NCI-H69 (cell line): ENCODE results near the gene MYO1A.
"Not testable (repeated sequence)": the region's sequence is repeated elsewhere in the genome, so short reads cannot be mapped to it uniquely, and the experiment has no call there.

Experiments
- DNase-seq: peaks from one replicate; lab custom pipeline; 2025; lab: John Stamatoyannopoulos, UW

The MYO1A gene

DNA sequence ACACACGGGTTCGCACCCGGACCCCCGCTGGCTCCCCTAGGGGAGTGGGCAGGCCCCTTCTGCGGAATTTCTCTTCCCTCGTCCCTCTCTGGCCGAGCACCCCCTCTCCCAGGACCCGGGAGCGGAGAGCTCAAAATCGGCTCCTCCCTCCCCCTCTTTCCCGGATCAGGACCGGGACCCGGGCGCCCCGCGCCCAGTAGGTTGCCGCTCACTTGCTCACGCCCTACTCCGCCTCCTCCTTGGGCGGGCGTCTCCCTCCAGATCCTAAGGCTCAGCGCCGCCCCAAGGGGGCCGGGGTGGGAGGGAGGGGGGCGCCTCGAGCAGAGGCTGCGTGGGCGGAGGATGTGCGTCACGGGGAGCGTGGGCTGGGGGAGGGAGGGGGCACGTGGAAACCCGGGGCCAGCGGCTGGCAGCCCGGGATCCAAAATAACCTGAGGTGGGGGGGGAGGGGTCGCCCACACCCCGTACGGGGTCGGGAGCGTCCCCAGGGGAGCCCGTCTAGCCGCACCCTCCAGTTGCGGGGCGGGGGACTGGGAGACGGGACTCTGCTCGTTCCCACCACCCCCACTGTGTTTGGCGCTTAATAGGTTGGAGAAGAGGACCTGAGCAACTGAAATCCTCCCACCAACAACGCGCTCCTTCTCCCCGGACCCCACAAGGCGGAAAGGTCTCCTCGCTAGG, 37.2 kb upstream of the MYO1A start:
- peak; percentile 77 for DNase-seq

DNA sequence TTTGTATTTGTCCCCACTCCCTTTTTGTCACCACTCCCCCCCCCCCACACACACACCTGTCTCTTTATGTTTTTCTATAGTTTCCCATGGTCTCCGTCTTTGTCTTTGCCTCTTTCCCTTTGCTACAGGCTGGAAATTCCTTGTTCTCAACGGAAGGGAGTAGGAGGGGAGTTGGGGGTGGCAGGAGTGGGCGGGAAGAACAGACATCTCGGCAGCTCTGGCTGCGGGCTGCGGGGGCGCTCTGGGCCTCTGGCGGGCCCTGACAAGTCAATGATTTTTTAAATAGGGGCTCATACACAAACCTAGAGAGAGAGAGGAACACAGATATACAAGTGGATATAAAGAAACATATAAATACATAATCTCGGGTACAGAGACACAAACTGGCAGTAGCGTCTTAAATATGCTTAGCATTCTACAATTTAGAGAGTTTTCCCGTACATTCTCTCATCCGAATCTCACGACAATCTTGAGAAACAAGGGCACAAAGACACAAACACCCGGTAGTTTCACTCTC, 36.6 kb upstream of the MYO1A start:
- peak; percentile 69 for DNase-seq

DNA sequence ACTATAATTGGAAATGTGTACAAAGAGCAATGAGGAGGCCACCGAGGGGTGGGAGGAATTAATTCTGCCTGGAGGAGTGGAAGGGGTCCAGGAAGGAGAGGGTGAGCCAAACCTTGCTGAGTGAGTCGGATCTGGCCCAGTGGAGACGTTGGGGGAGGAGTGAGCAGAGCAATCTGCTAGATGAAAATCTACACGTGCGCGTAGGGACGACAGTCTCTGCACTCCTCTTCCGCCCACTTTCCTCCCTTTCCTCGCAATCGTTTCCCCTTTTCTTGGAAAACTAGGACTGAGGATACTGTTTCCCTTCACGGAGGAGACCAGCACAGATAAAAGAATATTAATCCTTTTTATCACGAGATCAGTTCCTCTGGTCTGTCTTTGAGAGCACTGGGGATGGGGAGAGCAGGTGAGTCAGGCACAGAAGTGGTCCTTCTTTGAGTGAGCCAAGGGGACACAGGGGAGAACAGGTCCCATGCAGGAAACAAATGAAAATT, 36.1 kb upstream of the MYO1A start:
- DNase-seq, result no peak

DNA sequence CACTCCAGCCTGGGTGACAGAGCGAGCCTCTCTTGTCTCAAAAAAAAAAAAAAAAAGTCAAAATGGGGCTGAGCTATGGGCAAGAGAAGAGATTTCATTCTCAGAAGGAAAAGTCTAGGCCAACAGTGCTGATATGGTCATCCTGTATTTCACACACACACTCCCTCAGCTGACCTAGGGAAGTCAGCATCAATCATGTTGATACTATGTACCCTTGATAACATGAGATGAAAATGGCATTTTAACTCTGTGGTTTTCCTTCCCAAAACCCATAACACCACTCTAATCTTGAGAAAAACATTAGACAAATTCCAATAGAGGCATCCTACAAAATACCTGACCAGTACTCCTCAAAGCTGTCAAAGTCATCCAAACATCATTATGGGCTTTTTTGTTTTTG, 30.9 kb upstream of the MYO1A start:
- DNase-seq, result no peak

DNA sequence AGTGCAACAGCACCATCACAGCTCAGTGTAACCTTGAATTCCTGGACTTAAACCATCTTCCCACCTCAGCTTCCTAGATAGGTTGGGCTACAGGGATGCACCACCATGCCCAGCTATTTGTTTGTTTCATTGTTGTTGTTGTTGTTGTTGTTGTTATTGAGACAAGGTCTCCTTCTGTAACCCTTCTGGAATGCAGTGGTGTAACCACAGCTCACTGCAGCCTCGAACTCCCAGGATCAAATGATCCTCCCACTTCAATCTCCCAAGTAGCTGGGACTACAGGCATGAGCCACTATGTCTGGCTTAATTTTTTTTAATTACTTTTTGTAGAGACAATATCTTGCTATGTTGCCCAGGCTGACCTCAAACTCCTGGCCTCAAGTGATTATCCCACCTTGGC, 29.9 kb upstream of the MYO1A start:
- DNase-seq, result no peak

DNA sequence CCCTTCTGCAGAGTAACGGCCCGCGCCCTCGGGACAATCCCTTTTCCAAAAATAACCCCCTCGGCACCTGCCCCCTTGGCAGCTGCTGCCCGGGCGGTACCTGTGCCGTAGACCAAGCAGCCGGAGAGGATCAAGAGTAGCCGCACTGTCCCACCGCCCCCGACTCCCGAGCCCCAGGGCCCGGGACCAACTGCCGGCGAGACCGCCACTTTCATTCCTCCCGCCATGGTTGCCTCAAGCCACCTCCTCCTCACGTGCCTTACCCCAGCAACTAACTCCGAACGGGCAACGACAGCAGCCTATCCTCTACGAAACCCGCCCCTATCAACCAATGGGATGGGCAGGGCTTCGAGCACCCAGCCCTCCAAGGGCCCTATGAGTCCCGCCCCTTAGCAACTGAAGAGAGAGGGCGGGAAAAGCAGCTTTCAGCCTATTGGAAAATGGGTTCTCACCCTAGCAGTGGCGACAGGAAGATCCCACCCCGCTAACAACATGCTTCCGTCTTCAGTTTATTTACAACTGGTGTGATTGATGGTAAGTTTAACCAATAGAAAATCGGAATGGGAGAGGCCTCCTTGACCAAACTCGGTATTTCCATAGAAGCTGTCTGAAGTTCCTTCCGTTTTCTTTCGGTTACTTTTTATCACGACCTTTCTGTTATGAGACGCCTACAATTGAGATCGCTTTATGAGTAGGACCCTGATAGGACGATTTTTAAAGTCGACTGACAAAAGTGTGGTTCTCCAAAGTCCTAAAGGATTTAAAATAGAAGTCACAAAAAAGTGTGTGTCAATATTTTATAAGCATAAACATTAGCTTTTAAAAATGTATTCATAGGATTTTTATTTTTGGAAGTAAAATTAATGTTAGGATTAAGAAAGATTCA, 28.8 kb upstream of the MYO1A start, which contains the start of gene NEMP1:
NEMP1 (minus strand) TSS at position 273 of the 886 bp plus-strand sequence; CDS start at position 227, 46 bp downstream.
- DNase-seq, result peak; percentile 100

DNA sequence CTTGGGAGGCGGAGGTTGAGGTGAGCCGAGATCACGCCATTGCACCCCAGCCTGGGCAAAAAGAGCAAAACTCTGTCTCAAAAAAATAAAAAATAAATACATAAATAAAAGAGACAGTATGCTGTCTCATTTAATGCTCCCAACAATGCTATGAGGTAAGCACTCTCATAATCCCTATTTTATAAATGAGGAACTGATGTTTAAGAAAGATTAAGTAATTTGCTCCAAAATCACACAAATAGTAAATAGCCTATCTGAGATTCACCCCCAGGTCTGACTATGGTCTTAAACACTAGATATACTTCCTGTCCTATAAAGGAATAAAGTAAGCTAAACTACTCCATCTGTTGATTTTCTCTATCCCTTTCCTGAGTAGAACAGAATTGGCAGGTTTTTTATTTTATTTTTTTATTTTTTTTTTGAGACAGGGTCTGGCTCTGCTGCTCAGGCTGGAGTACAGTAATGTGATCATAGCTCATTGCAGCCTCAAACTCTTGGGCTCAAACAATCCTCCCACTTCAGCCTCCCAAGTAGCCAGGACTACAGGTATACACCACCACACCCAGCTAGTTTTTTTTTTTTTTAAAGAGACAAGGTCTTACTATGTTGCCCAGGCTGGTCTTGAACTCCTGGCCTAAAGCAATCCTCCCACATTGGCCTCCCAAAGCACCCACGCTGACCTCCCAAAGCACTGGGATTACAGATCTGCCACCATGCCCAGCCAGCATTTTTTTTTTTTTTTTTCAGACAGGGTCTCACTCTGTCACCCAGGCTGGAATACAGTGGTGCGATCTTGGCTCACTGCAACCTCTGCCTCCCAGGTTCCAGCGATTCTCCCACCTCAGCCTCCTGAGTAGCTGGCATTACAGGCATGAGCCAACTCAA, 23.9 kb upstream of the MYO1A start:
- not testable (repeated sequence) for DNase-seq

DNA sequence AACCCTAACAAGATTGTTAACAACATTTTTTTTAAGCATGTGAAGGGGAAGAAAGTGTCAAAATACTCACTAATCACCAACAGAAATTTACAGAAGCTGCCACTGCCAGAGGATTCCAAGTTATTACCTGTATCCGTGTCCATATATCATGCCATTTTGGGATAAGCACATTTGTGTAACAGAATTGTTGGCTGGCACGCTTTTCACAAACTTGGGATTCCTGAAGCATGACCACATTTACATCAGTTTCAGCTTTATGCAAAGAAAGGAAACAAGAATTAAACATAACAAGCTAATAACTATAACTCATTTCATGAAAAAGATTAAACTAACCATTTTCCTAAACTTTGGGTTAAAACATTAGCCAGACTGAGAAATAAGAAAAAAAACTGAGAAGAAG, 22.7 kb upstream of the MYO1A start:
- DNase-seq, result no peak

DNA sequence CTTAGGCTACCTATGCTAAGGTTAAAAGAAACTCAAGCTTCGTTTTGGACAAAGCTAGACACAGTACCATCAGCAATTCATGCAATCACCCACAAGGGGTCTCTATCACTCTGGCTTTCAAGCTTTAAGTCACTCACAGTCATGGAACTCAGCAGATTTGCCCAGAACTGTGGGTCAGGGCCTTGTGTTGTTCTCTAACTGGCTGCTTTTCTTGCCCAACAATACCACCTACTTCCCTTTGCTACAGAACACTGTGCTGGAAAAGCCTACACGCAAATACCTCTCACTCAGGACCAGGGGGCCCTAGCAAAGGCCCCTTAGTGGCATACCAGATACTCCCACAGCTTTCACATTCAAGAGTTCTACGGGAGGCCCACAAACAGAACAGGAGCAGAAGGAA, 19.6 kb upstream of the MYO1A start:
- peak; percentile 66 for DNase-seq

DNA sequence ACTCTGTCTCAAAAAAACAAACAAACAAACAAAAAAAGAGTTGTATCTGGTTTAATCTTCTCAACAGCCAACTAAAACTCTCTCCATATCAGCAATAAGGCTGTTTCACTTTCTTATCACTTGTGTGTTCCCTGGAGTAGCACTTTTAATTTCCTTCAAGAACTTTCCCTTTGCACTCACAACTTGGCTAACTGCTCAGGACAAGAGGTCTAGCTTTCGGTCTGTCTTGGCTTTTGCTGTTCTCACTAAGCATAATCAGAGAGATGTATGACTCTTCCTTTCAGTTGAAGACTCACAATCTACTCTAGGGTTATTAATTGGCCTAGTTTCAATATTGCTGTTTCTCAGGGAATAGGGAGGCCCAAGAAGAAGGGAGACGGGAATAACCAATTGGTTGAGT, 16.3 kb upstream of the MYO1A start:
- no peak for DNase-seq

DNA sequence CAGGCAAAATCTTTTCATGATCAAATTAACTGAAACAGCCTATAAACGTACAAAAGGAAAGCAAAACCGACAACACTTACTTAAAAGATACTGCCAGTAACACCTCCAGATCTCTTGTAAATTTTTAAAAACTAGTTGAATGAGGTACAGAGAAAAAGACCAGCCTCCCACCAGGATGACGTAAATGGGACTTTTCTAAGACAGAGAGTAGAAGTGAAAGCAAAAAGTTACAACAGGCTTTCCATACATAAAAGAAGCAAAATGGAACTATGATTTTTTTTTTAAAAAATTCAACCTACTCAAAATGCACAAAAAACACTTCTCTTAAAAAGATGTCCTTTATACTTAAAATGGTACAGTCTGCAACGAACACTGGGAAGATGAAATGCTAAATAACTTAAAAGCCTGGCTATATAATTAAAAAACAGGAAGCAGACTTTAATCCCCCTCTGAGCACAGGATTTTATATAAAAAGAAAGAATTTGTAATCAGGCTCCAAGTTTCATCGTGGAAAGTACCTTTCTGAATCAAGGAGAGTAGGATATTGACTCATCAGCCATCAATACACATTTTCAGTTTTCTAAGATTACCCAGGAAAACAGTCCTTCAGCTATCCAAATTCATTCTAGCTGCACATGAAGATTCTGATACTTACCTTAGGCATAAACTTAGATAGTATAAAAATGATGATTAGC, 14.2 kb upstream of the MYO1A start:
- DNase-seq, result no peak

DNA sequence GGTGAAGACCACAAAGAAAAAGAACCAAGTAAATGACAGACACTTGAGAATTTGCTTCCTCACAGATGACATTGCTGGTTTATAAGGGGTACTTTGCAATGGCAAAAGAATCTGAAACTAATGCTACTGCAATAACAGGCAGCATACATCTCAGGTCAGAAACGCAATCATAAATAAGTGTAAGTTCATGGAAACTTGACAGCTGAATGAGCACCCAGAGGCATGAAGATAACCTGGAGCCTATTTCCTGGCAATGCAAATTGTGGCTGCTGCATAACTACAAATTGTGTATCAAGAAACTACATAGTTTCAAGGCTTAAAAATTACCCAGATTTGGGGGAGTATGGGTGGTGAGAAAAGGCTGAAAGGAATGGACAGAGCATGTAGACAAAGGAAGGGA, 8.5 kb upstream of the MYO1A start:
- DNase-seq, result no peak

DNA sequence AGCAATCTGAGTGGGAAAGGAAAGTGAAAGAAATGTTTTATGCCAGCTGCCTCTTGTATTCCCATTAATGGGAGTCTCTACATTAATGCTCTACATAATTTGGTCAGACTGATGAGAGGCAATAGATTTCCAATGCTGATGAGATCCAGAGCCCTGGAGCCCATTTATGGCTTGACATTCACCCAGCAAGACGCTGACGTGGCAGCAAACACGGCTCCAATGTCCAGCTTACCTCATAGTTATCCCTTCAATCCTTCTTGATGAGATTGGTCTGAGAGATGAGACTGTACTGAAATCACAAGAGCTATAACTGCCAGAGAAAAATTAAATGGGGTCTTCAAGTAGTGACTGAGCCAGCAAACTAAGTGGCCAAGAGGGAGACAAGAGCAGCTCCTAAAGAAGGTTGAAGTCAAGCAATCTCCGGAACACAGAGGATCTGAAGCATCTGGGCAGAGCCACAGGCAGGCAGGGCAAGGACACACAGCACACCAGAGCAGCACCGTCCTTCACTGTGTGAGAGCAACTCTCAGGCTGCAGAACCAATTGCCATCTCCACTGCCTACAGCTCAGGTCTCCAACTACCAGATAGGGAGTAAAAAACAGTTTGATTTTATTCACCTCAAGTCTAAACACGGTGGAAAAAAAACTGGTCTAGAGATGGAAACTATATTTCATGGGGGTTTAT, 7.3 kb upstream of the MYO1A start:
- no peak for DNase-seq

DNA sequence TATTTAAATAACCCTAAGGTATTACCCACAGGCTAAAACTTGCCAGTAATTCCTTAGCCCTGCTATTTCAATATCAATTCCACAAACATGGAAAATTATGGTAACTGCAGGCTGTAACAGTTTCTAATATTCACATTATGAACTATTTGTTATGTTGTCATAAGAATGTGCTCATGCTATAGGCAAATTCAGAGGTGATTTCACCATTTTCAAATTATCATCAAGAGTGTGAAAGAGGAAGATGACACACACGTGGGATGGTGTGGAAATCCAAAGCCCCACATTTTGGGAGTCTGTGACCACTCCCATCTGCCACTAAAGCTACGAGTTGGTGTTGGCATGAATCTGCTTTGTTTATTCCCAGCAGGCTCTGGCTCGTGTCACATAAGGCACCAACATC, 5.9 kb upstream of the MYO1A start:
- no peak for DNase-seq

DNA sequence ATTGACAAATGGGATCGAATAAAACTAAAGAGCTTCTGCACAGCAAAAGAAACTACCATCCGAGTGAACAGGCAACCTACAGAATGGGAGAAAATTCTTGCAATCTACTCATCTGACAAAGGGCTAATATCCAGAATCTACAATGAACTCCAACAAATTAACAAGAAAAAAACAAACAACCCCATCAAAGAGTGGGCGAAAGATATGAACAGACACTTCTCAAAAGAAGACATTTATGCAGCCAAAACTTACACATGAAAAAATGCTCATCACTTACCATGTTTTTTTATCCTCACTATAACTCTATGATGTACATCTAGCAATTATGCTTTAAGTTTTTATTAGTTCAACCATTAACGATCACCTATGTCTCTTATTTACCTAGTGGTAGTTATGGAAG, 4.0 kb upstream of the MYO1A start:
- DNase-seq, result not testable (repeated sequence)

DNA sequence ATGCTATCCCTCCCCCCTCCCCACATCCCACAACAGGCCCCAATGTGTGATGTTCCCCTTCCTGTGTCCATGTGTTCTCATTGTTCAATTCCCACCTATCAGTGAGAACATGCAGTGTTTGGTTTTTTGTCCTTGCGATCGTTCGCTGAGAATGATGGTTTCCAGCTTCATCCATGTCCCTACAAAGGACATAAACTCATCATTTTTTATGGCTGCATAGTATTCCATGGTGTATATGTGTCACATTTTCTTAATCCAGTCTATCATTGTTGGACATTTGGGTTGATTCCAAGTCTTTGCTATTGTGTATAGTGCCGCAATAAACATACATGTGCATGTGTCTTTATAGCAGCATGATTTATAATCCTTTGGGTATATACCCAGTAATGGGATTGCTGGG, 3.2 kb upstream of the MYO1A start:
- not testable (repeated sequence) for DNase-seq

DNA sequence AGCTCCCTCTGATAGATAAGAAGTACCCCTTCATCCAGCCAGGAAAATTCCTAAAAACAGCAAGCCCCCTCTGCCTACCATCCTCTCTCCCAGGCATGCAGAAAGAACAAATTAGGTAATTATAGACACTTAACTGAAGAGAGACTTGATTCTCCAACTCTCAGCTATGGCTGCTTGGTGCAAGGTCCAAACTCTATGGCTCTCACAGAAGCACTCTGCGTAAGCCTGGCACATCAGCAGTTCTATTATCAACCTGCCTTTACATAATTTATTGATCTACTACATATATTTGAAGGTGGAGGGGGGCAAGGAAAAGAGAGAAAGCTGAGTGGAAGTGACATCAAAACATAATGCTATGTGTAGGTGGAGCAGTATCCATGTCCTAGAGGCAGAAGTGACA, 1.1 kb upstream of the MYO1A start:
- no peak for DNase-seq

DNA sequence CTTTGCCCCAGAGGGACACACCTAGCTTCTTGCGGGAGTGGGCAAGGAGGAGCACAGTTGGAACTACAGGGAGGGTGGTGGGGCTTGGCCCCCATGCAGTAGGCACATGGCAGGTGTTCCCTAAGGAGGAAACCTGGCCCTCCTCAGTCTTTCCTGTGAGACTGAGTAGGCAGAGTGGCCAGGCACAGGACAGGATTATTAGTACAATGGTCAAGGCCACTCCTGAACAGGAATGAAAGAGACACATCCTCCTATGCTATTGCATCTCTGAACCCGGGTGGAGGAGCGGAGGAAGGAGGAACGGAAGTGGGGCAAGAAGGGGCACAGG, 846 bp downstream of the MYO1A start:
- DNase-seq, result no peak

DNA sequence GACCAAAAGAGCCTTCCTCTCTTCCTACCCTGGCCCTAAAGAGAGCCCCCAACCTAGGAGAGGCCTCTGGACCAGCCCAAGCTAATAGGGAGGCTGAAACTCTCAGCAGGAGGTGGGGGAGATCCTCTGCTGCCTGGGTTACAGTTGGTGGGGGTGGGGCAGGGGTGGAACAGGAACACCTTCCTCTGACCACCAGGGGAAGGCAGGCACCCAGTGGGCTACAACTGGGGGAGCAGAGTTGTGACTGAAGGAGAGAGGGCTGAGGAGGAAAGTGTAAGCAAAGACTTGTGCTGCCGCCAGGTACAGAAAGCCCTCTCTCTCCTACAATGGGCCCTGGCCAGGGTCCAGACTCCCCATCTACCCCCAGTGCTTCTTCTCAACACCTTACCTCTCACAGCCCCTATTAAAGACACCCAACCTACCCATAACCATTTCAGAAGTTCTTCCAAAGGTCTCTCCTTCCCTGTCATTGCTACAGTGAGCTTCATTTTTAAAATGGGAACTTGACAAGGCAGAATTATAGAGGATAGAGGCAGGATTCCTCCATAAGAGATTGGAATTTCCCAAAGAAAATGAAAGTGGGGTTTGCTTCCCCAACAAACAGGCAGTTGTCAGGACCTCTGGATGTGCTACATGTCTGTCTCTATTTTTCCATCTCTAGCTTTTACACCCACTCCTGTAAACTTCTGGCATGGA, 1.4 kb downstream of the MYO1A start:
- DNase-seq, result peak; percentile 11

DNA sequence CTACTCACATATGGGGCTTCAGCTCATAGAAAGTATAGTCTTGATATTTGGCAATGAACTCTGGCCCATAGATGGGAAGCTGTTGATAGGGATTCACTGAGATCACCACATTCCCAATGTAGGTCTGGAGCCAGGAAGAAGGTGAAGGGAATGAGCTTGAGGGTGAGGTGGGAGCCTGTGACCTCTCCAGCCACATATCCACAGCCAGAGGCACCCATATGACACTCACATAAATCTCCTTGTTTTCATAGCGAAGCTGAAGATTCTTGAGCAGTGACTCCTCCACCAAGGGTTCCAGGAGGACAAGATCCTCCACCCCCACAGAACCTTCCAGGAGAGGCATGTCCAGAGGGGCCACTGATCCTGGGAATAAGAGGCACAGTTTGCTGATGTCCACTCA, 1.9 kb downstream of the MYO1A start:
- DNase-seq, result no peak
